DND-41 (cell line): ENCODE data around the gene CACNA2D1.

ENCODE experiments used
- CTCF ChIP-seq: IDR thresholded peaks from 2 replicates; pipeline ENCODE4 v1.5.1; 2012; ENCODE audit warnings: borderline replicate concordance, low read length, moderate library complexity, mild to moderate bottlenecking; ENCODE audit not compliant: poor library complexity, severe bottlenecking; ENCODE audit errors: extremely low read depth
- EZH2 ChIP-seq: IDR thresholded peaks from 3 replicates; pipeline ENCODE4 v1.6.1; 2012; ENCODE audit warnings: borderline replicate concordance, low read depth, mild to moderate bottlenecking, moderate library complexity, low read length, inconsistent platforms; ENCODE audit not compliant: severe bottlenecking

GRCh38 chr7:82469207-82469606 lies 25.6 kb upstream of the CACNA2D1 start:
- TF ChIP-seq EZH2 (no peak), CTCF (no peak)
